GM12865 (cell line): Measurements from ENCODE around the gene MYO7B.

Experiments
- DNase-seq: peaks from one replicate; pipeline ENCODE4 v3.0.0; 2010; ENCODE audit warnings: low read depth
- H3K4me3 ChIP-seq: 2 replicates; pipeline ENCODE4 v1.5.1; 2011; ENCODE audit warnings: mild to moderate bottlenecking, low read depth, low read length, control low read depth
- CTCF ChIP-seq: IDR thresholded peaks from 2 replicates; pipeline ENCODE4 v1.5.1; 2011; ENCODE audit warnings: low read length, control low read depth, low read depth, inconsistent platforms; ENCODE audit not compliant: insufficient read depth; ENCODE audit errors: missing control alignments

MYO7B gene

DNA sequence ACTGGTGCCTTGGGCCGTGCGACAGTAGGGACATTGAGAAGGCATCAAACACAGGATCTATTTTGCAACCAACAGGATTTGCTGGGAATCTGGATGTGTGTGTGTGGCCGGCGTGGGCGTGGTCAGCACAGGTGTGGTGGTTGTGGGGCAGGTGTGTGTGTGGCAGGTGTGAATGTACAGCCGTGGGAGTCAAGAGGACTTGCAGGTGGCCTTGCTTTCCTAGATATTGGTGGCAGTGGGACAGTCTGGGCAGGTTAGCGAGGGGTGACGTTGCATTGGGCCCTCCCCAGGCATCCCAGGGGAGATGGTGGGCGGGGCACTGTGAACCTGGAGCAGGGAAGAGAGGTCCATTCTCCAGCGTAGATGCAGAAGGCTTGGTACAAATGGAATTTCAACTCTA, 143.0 kb downstream of the MYO7B start:
- DNase-seq, result no peak
- no peak for TF ChIP-seq CTCF

DNA sequence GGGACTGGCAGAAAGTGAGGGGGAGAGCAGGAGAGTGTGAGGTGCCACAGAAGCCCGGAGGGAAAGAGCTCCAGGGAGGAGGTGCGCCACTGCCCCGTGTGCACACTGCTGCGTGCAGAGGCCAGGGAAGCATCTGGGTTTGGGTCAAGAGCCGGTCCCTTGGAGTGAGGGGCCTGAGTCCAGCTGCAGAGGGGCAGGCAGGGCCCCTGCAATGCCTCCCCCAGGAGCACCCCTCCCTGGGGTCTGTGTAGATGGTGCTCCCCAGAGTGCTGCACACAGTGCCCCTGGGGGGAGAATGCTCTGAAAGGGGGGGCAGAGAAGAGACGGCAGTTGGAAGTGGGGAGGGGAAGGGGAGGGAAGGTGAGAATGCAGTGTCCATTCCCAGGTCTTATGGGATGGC, 143.5 kb downstream of the MYO7B start:
- no peak overlapping the region for H3K4me3 ChIP-seq
- no peak for DNase-seq
- no peak for TF ChIP-seq CTCF

More for the DNA sequence above, 143.0 kb downstream of the MYO7B start:
- no peak overlapping the region for H3K4me3 ChIP-seq

DNA sequence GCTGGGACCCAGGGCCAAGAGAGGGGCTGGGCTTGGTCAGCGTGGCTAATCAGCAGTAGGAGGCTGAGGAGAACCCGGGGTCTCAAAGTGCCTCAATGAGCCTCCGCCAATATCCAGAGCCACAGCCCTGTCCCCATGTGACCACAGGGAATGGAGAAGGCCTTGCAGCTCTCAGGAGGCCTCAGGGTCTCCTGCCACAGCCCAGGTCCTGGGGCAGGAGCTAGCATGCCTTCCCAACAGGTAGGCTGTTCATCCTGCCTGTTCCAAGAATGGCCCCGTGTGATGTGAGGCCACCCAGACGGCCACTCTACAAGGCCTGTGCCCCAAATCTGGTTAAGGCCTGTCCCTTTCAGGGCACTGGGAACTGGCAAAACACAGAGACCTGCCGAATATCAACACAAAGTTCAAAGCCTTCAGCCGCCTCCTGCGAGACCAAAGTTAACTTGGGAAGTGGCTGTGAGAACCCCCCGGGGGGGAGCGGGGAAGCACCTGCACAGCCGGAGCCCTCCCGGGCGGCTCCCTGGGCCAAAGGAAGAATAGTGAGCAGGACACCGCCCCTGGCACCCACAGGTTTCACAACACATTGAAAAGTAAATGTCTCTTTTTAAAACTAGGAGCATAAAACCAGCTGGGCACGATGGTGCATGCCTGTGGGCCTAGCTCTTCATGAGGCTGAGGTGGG, 144.3 kb downstream of the MYO7B start:
- H3K4me3 ChIP-seq, result no peak overlapping the region
- TF ChIP-seq CTCF, result no peak

DNA sequence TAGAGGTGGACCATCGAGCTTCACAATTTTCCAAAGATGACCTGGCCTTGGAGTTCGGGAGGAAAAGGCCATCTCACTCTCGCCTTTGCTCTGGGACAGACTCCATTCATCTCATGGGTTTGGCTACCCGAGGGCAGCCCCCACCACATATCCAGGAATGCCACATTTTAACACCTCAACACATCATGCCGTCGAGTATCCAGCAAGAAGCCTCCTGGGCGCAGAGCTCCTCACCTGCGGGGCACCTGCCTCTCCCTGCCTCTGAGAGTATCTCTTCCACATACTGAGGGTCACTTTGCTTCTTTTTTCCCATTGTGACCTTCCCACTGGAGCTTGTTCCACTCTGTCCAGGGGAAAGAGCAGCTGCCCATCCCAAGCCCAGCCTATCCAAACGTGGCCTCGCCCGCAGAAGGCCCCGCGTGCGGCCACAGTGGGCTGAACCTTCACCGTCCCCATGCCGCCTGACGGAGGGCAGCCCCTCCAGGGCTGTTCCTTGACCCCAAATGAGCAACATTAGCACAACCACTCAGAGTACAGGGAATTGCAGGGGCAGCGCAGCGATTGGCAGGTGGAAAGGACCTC, 145.3 kb downstream of the MYO7B start:
- no peak for DNase-seq
- H3K4me3 ChIP-seq, result no peak overlapping the region
- TF ChIP-seq CTCF, result no peak

More for the DNA sequence above, 144.3 kb downstream of the MYO7B start:
- no peak for DNase-seq

GRCh38 chr2:127681288-127681804, 145.9 kb downstream of the MYO7B start:
- DNase-seq, result no peak
- H3K4me3 ChIP-seq, result no peak overlapping the region
- no peak for TF ChIP-seq CTCF

GRCh38 chr2:127681976-127682857, 146.7 kb downstream of the MYO7B start:
- no peak for DNase-seq
- no peak overlapping the region for H3K4me3 ChIP-seq
- no peak for TF ChIP-seq CTCF
